GM12874 (cell line): Measurements from ENCODE around the gene MYH6.

ENCODE experiments used
- TF ChIP-seq, protein P1 (sequence below): IDR thresholded peaks from 2 replicates; pipeline ENCODE4 v1.5.1; 2011; ENCODE audit warnings: low read depth, mild to moderate bottlenecking, control low read depth, low read length, moderate library complexity; ENCODE audit not compliant: insufficient read depth

Gene MYH6

GRCh38 chr14:23366426-23366921 is 41.6 kb downstream of the MYH6 start:
- TF ChIP-seq, protein P1, sequence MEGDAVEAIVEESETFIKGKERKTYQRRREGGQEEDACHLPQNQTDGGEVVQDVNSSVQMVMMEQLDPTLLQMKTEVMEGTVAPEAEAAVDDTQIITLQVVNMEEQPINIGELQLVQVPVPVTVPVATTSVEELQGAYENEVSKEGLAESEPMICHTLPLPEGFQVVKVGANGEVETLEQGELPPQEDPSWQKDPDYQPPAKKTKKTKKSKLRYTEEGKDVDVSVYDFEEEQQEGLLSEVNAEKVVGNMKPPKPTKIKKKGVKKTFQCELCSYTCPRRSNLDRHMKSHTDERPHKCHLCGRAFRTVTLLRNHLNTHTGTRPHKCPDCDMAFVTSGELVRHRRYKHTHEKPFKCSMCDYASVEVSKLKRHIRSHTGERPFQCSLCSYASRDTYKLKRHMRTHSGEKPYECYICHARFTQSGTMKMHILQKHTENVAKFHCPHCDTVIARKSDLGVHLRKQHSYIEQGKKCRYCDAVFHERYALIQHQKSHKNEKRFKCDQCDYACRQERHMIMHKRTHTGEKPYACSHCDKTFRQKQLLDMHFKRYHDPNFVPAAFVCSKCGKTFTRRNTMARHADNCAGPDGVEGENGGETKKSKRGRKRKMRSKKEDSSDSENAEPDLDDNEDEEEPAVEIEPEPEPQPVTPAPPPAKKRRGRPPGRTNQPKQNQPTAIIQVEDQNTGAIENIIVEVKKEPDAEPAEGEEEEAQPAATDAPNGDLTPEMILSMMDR, result no peak

GRCh38 chr14:23365732-23366425 is 42.2 kb downstream of the MYH6 start:
- TF ChIP-seq, protein P1, result no peak

GRCh38 chr14:23365036-23365731 is 42.9 kb downstream of the MYH6 start, which contains the start of gene EFS:
Gene EFS, minus strand, starts transcription at chr14:23365172. Its CDS starts 147 bp downstream, at chr14:23365025.
- TF ChIP-seq, protein P1, result no peak

- TF ChIP-seq, protein P1, result no peak
Measured at GRCh38 chr14:23364164-23365035, 43.7 kb downstream of the MYH6 start.

DNA sequence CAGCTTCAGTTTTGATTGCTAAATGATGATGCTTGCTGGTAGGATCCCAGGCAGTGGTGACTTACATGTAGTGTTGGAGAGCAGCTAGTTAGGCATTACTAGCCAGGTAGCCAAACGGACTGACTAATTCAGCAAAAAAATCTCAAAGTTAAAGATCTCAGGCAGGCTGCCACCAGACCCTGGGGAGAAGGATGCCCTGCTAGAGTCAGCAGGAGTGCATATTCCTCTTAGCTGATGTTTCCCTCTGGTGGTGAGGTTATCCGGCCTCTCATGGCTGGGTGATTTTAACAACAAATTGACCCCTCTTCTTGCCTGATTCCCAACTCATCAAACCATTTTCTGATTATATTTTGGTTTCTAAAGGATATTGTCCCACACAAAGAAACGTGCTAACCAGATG is 45.9 kb downstream of the MYH6 start:
- TF ChIP-seq, protein P1, result no peak

DNA sequence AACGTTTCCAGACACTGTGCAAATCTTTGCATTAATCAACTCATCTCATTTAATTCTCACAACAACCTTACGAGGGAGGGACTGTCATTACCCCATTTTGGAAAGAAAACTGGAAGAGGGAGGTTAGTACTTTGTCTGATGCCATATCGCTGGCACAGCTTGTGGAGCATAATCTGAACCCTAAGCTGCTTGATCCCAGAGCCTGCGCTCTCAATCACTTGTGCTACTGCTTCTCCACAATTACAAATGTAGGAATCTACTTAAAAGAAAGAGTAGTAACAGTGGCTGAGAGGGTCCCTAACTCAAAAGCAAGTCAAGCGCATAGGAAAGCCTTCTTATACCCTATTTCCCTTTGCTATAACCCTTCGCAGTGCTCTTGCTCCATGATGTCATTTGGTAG is 46.3 kb downstream of the MYH6 start:
- TF ChIP-seq, protein P1, result no peak

DNA sequence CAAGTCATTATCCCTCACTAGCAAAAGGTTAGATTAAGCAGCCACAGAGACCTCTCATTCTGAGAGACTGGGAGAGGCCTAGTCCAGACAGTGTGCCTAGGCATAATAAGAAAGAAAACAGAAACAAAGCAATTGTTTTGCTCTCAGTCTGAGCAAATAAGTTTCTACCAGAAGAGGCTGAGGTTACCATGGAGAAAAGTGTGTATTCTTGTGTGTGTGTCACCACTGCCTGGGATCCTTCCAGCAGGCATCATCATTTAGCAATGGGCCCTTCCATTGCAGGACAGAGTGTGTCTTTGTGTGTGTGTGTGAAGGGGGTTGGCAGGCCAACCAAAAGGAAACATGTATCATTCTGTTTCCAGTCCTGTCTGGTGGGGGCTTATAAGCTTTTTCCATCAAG is 46.8 kb downstream of the MYH6 start:
- TF ChIP-seq, protein P1, result no peak
